ENCODE measurements around the gene FNDC1. TPM values are rescaled to one million over a fixed set of nuclear protein-coding genes. Genes with fewer than 3 reads are reported as not detected.

FNDC1 gene
- total RNA-seq, 4 donors from 2014 or later = 0.27 to 9.9 (median 1.5) TPM

DNA sequence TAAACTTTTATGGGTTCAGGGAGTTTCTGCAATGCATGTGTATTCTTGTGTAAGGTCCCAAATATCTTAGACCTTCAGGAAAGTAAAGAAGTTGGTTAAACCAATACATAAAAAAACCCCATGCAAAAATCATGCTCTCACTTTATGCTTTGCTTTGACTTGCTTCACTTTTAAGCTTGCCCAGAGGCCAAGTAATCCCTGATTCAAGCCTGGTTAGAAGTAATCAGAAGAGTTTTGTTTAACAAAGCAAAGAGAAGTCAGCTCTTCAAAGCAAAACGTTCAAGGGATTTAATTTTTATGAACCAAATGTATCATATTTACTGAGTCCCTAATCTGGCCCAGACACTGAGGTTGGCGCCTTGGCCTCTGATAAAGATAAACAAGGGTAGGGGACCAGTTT, 26.7 kb upstream of the FNDC1 start:
- 27 to 67% methylated on average over 1 to 2 of the region's 2 CpGs for WGBS, 2 donors (ENCODE audit: low coverage in 1 of 2)
- ATAC-seq = no peak

DNA sequence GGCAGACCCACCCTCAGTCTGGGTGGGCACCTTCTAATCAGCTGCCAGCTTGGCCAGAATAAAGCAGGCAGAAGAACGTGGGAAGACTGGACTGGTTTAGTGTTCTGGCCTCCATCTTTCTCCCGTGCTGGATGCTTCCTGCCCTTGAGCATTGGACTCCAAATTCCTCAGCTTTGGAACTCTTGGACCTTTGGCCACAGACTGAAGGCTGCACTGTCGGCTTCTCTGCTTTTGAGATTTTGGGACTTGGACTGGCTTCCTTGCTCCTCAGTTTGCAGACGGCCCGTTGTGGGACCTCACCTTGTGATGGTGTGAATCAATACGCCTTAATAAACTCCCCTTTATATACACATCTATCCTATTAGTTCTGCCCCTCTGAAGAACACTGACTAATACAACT, 20.6 kb upstream of the FNDC1 start:
- Histone ChIP-seq H3K36me3 (no peaks in the 10 kb centered on the region), H3K4me3 (no peak overlapping the region), H3K27ac (no peak overlapping the region), H3K27me3 (no peaks in the 10 kb centered on the region), H3K4me1 (peaks cover 0 to 4% (median 0%) of the 10 kb centered on the region in 3 donors), H3K9me3 (no peaks in the 10 kb centered on the region)
- TF ChIP-seq EP300 (IDR thresholded peaks at IDR 0.05) (no peak), POLR2AphosphoS5 (IDR thresholded peaks at IDR 0.05) (no peak), POLR2A (IDR thresholded peaks at IDR 0.05) (no peak)
- TF ChIP-seq, protein P1, sequence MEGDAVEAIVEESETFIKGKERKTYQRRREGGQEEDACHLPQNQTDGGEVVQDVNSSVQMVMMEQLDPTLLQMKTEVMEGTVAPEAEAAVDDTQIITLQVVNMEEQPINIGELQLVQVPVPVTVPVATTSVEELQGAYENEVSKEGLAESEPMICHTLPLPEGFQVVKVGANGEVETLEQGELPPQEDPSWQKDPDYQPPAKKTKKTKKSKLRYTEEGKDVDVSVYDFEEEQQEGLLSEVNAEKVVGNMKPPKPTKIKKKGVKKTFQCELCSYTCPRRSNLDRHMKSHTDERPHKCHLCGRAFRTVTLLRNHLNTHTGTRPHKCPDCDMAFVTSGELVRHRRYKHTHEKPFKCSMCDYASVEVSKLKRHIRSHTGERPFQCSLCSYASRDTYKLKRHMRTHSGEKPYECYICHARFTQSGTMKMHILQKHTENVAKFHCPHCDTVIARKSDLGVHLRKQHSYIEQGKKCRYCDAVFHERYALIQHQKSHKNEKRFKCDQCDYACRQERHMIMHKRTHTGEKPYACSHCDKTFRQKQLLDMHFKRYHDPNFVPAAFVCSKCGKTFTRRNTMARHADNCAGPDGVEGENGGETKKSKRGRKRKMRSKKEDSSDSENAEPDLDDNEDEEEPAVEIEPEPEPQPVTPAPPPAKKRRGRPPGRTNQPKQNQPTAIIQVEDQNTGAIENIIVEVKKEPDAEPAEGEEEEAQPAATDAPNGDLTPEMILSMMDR (IDR thresholded peaks at IDR 0.05) = no peak
- WGBS, 2 donors (ENCODE audit: low coverage in 1 of 2) = 68 to 90% methylated on average over 4 to 6 of the region's 6 CpGs
- no peak for ATAC-seq

More for the DNA sequence above, 26.7 kb upstream of the FNDC1 start:
- Histone ChIP-seq H3K4me3 (no peak overlapping the region), H3K9me3 (no peaks in the 10 kb centered on the region), H3K27ac (no peak overlapping the region), H3K4me1 (no peaks in the 10 kb centered on the region), H3K36me3 (no peaks in the 10 kb centered on the region), H3K27me3 (no peaks in the 10 kb centered on the region)
- TF ChIP-seq, protein P1 (IDR thresholded peaks at IDR 0.05) = no peak
- TF ChIP-seq EP300 (IDR thresholded peaks at IDR 0.05) = no peak
- TF ChIP-seq POLR2AphosphoS5 (IDR thresholded peaks at IDR 0.05) = no peak
- no peak for TF ChIP-seq POLR2A (IDR thresholded peaks at IDR 0.05)

DNA sequence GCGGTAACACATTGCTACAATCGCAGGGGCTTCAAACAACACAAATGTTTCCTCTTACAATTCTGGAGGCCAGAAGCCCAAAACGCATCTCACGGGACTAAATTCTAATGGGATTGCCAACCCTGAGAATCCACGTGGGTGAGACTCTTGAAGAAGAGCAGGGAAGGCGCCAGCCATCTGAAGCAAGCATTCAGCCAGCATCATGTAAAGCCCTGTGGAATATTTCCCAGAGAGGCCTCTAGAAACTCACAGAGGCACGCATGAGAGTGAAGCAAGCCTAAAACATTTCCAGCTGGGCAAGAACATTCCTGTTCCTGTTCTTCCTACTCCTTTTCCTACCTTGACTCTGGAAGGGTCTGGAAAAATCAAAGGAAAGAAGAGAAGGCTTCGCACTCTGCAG, 19.6 kb upstream of the FNDC1 start:
- Histone ChIP-seq H3K4me1 (peaks cover 0 to 4% (median 0%) of the 10 kb centered on the region in 3 donors), H3K36me3 (no peaks in the 10 kb centered on the region), H3K4me3 (no peak overlapping the region), H3K27ac (no peak overlapping the region), H3K27me3 (no peaks in the 10 kb centered on the region), H3K9me3 (no peaks in the 10 kb centered on the region)
- no peak for ATAC-seq
- WGBS, 2 donors (ENCODE audit: low coverage in 1 of 2) = 75 to 94% methylated on average over 2 to 6 of the region's 8 CpGs
- TF ChIP-seq POLR2A (IDR thresholded peaks at IDR 0.05) (no peak), POLR2AphosphoS5 (IDR thresholded peaks at IDR 0.05) (no peak), EP300 (IDR thresholded peaks at IDR 0.05) (no peak)
- TF ChIP-seq, protein P1 (IDR thresholded peaks at IDR 0.05) = no peak

DNA sequence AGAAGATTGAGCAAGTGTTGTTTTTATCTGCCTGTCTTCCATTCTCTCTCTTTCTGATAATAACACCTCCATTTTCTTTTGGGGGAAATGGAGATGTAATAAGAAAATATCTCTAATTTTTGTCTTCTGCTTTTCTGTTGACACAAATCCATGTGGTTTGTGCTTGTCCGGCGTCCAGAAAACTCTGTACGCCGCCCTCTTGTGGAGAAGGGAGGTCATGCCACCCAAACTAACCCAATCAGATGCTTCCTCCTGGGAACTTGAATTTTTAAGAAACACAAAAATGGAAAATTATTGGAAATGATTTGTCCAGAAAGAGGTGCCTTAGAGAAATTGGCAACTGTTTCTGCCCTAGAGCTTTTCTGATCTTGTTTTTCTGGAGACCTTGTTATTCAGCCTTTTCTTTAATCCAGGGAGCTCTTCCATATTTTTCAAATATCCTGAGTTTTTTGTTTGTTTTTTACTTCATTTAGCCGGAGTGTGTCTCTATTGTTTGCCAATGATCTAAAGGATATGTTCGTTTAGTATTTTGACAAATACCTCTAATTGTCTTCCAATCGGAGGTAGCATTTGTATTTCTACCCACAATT, 17.8 kb upstream of the FNDC1 start:
- no peak overlapping the region for H3K27ac ChIP-seq
- peaks cover 0 to 10% (median 0%) of the 10 kb centered on the region in 3 donors for H3K9me3 ChIP-seq
- H3K36me3 ChIP-seq = no peaks in the 10 kb centered on the region
- no peak for ATAC-seq
- 26 to 30% methylated on average over 7 of the region's 7 CpGs for WGBS, 2 donors (ENCODE audit: low coverage in 1 of 2)
- H3K4me3 ChIP-seq = no peak overlapping the region
- H3K4me1 ChIP-seq = peaks cover 0 to 4% (median 0%) of the 10 kb centered on the region in 3 donors
- no peaks in the 10 kb centered on the region for H3K27me3 ChIP-seq
- TF ChIP-seq POLR2A (IDR thresholded peaks at IDR 0.05) = no peak
- TF ChIP-seq EP300 (IDR thresholded peaks at IDR 0.05) = no peak
- no peak for TF ChIP-seq POLR2AphosphoS5 (IDR thresholded peaks at IDR 0.05)
- TF ChIP-seq, protein P1 (IDR thresholded peaks at IDR 0.05) = peak; percentile 55 to 79 (median 67)

DNA sequence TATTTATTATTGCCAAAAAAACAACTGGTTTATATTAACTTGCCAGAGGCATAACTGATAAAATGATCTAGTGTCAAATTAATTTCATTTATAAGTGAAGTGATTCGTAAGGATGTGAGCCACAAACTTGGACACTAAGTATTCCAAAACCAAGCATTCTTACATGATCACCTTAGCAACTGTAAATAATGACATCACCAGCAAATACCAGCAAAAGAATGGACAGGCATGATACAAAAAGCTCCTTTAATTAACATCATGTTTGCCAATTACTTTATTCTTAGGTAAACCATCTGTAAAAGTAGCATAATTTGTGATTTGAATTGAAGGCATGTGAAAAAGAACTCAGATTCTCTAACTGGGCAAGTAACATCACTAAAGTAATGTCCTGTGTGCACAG, 17.2 kb upstream of the FNDC1 start:
- Histone ChIP-seq H3K27me3 (no peaks in the 10 kb centered on the region), H3K36me3 (no peaks in the 10 kb centered on the region), H3K27ac (no peak overlapping the region), H3K4me1 (peaks cover 0 to 4% (median 0%) of the 10 kb centered on the region in 3 donors), H3K9me3 (peaks cover 0 to 14% (median 0%) of the 10 kb centered on the region in 3 donors), H3K4me3 (no peak overlapping the region)
- 10 to 14% methylated on average over 1 of the region's 1 CpG for WGBS, 2 donors (ENCODE audit: low coverage in 1 of 2)
- no peak for TF ChIP-seq EP300 (IDR thresholded peaks at IDR 0.05)
- TF ChIP-seq POLR2A (IDR thresholded peaks at IDR 0.05) = no peak
- TF ChIP-seq, protein P1 (IDR thresholded peaks at IDR 0.05) = no peak
- TF ChIP-seq POLR2AphosphoS5 (IDR thresholded peaks at IDR 0.05) = no peak
- ATAC-seq = no peak
